Fibroblast of villous mesenchyme (primary cell): ENCODE data around the gene ITGB4. TPM values are rescaled to one million over a fixed set of nuclear protein-coding genes. Genes with fewer than 3 reads are reported as not detected.

ENCODE experiments used
- DNase-seq: peaks from one replicate; pipeline ENCODE4 v3.0.0-alpha.2; 2010; ENCODE audit warnings: low read depth
- H3K4me3 ChIP-seq: 2 replicates; pipeline ENCODE4 v1.5.1; 2011; ENCODE audit warnings: low read depth, mild to moderate bottlenecking, low read length
- total RNA-seq: library from RNA; depleted of rRNA; stranded (reverse); fragments of >200 nt; gene quantifications from 2 replicates; pipeline ENCODE4 v1.2.3, GENCODE V29; 2012
- TF ChIP-seq, protein P1 (sequence below): IDR thresholded peaks from 2 replicates; pipeline ENCODE4 v1.5.1; 2012; ENCODE audit warnings: low read depth, mild to moderate bottlenecking, low read length; ENCODE audit not compliant: insufficient read depth

Gene ITGB4
- total RNA-seq, 1 donor = 1.3 TPM

DNA sequence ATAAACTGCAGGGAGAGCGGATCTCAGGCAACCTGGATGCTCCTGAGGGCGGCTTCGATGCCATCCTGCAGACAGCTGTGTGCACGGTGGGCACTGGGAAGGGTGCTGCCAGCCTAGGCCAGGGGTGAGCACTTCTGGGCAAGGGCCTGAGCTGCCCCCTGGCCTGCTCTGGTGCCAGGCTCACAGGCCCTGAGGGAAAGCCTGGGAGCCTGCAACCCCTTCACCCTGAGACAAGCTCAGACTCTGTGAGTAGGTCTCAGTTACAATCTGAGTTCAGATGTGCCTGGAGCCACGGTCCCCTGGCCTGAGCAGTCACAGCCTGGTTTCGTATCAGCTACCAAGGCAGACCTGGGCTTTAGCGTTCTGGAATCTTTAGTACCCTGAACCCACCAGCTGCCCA lies 8.1 kb downstream of the ITGB4 start:
- TF ChIP-seq, protein P1, sequence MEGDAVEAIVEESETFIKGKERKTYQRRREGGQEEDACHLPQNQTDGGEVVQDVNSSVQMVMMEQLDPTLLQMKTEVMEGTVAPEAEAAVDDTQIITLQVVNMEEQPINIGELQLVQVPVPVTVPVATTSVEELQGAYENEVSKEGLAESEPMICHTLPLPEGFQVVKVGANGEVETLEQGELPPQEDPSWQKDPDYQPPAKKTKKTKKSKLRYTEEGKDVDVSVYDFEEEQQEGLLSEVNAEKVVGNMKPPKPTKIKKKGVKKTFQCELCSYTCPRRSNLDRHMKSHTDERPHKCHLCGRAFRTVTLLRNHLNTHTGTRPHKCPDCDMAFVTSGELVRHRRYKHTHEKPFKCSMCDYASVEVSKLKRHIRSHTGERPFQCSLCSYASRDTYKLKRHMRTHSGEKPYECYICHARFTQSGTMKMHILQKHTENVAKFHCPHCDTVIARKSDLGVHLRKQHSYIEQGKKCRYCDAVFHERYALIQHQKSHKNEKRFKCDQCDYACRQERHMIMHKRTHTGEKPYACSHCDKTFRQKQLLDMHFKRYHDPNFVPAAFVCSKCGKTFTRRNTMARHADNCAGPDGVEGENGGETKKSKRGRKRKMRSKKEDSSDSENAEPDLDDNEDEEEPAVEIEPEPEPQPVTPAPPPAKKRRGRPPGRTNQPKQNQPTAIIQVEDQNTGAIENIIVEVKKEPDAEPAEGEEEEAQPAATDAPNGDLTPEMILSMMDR = no peak
- DNase-seq = no peak

DNA sequence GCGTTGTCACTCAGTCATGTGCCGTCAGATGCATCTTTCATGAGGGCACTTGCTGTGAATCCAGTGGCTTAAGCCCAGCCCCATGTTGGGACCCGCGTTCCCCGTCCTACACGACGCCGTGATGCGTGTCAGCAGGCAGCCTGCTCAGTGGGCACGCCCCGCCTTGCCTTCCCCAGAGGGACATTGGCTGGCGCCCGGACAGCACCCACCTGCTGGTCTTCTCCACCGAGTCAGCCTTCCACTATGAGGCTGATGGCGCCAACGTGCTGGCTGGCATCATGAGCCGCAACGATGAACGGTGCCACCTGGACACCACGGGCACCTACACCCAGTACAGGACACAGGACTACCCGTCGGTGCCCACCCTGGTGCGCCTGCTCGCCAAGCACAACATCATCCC lies 8.8 kb downstream of the ITGB4 start:
- H3K4me3 ChIP-seq = no peak overlapping the region
- no peak for DNase-seq
- TF ChIP-seq, protein P1 = no peak

More for the DNA sequence above, 8.1 kb downstream of the ITGB4 start:
- no peak overlapping the region for H3K4me3 ChIP-seq

DNA sequence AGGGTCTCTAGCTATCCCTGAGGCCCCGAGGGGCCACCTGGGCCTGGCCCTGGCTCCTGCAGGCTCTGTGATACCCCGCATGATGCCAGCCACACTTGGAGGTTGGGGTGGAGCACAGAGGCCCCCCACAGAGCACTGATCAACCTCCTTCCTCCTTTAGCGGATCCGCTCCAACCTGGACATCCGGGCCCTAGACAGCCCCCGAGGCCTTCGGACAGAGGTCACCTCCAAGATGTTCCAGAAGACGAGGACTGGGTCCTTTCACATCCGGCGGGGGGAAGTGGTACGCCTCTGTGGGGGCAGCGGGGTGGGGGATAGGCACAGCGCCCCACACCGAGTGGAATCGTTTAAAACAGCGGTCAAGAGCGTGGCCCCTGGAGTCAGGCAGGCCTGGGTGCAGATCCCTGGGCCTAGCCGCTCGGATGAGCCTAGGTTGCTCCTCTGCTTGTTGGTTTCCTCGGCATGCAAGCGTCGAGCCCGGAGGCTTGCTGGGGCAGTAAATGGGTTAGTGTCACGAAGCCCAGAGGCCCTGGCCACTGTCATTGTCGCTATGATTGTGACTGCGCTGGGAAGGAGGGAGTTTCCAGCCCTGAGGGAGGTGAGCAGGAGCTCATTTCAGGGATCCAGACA lies 9.9 kb downstream of the ITGB4 start:
- TF ChIP-seq, protein P1 = no peak
- no peak for DNase-seq
- H3K4me3 ChIP-seq = no peak overlapping the region

DNA sequence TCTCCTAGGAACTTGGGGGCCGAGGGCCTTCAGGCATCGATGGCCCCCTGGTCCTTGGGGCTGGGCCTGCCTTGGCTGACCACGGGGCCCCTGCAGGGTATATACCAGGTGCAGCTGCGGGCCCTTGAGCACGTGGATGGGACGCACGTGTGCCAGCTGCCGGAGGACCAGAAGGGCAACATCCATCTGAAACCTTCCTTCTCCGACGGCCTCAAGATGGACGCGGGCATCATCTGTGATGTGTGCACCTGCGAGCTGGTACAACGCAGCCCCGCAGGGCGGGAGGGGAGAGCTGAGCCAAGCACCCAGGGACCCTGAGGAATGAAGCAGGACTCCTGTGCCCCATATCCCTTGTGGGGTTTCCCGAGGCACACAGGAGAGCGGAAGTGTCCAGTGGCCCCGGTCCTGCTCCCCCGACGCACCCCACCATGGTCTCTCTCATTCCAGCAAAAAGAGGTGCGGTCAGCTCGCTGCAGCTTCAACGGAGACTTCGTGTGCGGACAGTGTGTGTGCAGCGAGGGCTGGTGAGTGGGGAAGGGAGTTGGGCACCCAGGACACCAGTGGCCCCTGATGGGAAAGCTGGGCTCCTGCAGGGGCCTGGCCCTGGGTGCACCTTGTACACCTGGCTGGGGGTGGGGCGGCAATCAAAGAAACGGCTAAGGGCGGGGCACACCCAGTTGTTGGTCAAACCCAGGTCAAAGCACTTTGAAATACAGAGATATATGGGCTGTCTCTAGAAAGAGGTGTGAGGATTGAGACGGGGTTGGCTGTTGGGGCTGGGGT lies 10.6 kb downstream of the ITGB4 start:
- H3K4me3 ChIP-seq = no peak overlapping the region
- TF ChIP-seq, protein P1 = no peak
- DNase-seq = no peak

DNA sequence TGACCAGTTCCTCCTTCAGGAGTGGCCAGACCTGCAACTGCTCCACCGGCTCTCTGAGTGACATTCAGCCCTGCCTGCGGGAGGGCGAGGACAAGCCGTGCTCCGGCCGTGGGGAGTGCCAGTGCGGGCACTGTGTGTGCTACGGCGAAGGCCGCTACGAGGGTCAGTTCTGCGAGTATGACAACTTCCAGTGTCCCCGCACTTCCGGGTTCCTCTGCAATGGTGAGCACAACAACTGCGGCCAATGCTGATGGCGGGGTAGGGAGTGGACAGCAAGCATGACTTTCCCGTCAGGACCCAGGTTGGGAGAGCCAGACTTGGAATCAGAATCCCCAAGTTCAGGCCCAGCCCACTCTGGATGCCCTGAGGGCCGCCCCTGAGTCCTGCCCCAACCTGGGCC lies 12.2 kb downstream of the ITGB4 start:
- DNase-seq = no peak
- H3K4me3 ChIP-seq = no peak overlapping the region
- TF ChIP-seq, protein P1 = no peak

DNA sequence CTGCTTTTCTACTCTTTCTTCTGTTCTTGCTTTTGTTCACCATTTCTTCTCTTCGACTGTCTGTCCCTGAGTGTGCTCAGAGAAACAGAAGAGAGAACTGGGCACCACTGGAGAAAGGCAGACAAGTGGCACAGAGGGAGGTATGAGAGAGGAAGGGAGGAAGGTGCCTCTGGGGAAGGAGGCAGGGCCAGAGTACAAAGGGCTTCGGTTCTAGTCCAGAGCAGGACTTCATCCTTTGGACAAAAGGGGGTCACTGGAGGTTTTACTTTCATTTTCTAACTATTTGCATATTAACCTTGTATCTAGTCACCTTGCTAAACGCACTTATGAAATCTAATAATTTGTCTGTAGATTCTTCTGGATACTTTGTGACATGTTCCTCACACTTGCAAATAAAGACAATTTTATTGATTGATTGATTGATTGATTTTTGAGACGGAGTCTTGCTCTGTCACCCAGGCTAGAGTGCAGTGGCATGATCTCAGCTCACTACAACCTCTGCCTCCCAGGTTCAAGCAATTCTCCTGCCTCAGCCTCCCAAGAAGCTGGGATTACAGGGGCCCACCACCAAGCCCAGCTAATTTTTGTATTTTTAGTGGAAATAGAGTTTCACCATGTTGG lies 13.5 kb downstream of the ITGB4 start:
- H3K4me3 ChIP-seq = no peak overlapping the region
- TF ChIP-seq, protein P1 = no peak
- no peak for DNase-seq
